HS-5 (cell line): ENCODE data around the gene C17orf67.

Experiments
- DNase-seq: peaks from one replicate; pipeline ENCODE4 v3.0.0-alpha.2; 2012; ENCODE audit warnings: low read depth

Gene C17orf67

DNA sequence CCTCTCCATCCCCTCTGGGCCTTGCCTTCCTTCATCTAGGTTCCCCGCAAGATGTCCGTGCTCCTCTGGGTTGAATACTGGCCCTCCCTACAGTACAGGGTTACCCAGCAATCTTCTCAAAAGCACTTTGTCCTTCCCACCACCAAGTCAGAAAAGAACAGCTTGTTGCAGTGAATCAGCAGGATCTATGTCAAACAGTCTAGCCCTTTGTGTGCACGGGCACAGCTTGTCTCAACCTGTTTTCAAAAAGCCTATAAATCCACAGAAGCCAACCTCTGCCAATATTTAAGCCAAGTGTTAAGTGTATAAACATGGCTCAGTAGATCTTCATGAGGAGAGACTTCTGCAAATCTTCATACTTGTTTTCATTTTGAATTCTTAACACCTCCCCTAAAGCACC is 25.2 kb downstream of the C17orf67 start:
- DNase-seq, result no peak

GRCh38 chr17:56807723-56808122 is 26.0 kb downstream of the C17orf67 start:
- no peak for DNase-seq

DNA sequence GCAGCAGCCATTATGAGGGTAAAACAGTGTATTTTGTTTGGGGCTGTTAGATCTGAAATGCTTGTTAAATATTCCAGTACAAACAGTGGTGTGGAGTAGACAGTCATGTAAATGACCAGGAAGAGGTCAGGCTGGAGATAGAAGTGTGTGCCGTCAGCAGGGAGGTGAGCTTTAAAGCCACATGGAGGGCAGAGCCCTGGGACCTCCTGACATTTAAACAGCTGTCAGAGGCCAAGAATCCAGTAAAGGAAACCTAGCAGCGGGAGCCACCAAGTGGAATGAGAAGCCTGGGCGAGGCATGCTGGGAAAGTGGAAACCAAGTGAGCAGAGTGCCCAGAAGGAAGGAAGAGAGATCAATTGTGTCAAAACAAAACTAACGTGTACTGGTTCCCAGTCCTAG is 26.8 kb downstream of the C17orf67 start:
- DNase-seq, result no peak

DNA sequence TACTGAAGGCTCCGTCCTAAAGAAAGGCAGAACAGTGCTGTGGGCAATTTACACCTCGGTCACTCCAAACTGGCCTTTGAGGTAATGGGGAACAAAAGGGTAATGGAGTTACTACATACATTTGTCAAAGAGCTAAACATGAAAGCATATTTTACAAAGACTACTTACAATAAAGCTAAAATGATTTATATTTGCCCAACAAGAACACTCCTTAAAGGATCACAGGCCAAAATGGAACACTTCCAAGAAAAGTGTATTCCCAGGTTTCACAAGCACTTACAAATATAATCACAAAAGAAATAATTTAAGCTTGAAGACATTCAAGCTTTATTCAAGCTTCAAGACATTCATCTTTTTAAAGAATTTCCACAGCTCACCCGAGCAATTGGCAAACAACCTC is 29.3 kb downstream of the C17orf67 start:
- DNase-seq, result no peak

GRCh38 chr17:56803071-56803470 is 30.6 kb downstream of the C17orf67 start:
- no peak for DNase-seq

DNA sequence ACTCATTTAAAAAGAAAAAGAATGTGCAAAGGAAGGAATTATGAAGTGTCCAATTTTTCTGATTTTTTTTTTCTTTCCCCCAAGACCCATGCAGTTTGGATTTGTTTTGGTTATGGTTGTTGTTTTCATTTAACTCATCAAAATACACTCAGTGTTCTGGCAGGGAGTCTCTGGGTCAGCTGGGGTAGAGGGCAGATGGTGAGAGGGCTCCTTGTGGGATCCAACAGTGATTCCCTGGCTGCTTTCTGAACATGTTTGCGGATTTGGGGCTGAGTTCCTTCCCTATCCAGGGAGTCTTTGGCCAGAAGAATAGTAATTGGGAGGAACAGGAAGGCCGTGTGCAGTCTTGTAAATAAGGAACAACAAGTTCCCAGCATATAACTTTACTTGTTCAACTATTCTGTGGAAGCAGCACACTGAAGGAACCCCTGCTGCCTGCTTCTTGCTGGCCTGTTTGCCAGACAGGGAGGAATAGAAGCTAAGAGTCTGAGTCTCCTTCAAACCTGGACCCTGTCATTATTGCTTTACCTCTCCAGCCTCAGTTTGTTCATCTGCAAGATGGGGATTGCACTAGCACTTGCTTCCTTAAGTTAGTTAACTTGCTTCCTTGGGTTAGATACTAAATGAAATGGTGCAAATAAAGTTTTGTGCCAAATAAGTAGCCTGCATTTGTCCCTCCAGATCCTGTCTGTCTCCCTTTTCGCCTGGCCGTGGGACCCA is 32.1 kb downstream of the C17orf67 start:
- DNase-seq, result no peak

DNA sequence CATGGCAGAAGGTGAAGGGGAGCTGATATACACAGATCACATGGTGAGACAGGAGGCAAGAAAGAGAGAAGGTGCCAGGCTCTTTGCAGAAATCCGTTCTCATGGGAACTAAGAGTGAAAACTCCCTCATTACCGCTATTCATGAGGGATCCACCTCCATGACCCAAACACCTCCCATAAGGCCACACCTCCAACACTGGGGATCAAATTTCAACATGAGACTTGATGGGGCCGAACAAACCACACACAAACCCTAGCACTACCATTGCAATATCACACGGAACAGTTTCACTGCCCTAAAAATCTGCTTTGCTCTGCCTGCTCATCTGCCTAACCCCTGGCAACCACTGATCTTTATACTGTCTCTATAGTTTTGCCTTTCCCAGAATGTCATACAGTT is 34.8 kb downstream of the C17orf67 start:
- DNase-seq, result no peak

- no peak for DNase-seq
These were observed 37.2 kb downstream of the C17orf67 start for GRCh38 chr17:56796536-56796935.

GRCh38 chr17:56795221-56795865 is 38.4 kb downstream of the C17orf67 start:
- no peak for DNase-seq

DNA sequence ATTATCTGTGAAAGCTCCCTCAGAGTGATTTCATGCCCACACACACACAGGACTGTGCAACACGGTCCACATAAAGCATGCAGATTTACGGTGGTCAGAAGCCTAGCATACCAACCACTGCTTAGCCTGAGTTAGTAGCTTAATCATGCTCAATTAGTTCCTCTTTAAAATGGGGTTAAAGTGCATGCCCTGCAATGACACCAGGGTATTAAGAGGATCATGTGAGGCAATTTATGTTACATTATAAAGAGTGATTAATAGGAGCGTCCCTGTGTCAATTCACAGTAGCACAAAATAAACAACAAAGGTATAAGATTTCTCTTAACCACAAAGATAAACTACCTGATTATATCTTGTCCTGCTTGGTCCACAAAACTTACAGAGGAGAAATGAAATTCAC is 39.8 kb downstream of the C17orf67 start:
- DNase-seq, result no peak

GRCh38 chr17:56793531-56793930 is 40.2 kb downstream of the C17orf67 start:
- DNase-seq, result no peak

DNA sequence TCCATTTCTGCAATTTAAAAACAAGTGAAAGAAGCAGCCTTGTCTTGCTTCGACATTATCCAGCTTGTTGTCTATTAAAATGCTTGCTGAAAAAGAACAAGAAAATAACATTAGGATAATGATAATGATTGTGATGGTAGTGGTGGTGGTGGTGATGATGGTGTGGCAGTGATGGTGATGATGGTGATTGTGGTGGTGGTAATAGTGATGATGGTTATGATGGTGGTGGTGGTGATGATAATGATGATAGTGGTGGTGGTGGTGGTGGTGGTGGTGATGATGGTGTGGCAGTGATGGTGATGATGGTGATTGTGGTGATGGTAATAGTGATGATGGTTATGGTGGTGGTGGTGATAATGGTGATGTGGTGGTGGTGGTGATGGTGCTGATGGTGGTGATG is 41.5 kb downstream of the C17orf67 start:
- no peak for DNase-seq

DNA sequence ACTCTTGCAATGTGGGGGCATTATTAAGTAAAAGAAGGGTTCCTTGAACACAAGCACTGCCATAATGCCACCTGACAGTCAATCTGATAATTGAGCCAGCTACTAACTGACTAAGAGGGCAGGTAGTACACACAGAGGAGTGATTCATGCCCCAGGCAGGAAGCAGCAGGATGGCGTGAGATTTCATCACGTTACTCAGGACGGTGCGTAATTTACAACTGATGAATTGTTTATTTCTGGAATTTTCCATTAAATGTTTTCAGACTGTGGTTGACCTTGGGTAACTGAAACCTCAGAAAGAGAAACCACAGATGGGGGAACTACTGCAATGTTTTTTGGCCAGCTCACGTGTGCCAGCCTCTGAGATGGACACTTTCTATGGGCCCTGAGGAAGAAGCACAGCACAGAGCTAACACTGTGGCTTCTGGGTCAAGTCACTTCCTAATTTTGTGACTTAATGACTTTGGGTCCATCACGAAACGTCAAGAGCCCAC is 46.7 kb downstream of the C17orf67 start:
- DNase-seq, result peak; percentile 96

GRCh38 chr17:56785997-56786680 is 47.6 kb downstream of the C17orf67 start:
- no peak for DNase-seq

DNA sequence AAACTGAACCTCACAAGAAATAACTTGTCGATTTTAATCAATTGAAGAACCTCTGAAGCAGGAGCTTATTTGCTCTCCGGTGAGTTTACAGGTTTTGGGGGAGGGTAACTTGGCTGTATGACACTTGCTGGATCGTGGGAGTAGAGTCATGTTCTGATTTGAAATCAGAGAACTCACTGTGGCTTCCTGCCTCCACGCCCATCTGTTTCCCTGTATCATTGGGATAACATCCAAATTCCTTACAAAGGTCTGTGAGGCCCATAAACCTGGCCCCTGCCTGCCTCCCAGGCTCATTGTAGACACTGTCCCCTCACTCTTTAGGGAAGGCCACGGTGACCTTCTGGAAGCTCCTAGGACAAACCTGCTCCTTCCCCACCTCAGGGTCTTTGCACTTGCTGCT is 48.3 kb downstream of the C17orf67 start:
- peak; percentile 9 for DNase-seq

DNA sequence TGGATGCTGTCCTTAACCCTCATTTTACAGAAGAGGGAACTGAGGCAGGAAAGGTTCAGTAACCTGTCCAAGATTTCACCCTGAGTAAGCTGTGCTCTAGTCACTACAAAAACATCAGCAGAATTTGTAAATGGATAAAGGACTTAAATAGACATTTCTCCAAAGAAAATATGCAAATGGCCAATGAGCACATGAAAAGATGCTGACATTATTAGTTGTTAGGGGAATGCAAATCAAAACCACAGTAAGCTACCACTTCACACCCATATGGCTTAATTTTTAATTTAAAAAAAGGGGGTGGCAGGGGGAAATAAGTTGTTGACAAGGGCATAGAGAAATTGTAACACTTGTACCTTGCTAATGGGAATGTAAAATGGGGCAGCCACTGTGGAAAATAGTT is 51.4 kb downstream of the C17orf67 start:
- no peak for DNase-seq

GRCh38 chr17:56781906-56782305 is 51.8 kb downstream of the C17orf67 start:
- no peak for DNase-seq

DNA sequence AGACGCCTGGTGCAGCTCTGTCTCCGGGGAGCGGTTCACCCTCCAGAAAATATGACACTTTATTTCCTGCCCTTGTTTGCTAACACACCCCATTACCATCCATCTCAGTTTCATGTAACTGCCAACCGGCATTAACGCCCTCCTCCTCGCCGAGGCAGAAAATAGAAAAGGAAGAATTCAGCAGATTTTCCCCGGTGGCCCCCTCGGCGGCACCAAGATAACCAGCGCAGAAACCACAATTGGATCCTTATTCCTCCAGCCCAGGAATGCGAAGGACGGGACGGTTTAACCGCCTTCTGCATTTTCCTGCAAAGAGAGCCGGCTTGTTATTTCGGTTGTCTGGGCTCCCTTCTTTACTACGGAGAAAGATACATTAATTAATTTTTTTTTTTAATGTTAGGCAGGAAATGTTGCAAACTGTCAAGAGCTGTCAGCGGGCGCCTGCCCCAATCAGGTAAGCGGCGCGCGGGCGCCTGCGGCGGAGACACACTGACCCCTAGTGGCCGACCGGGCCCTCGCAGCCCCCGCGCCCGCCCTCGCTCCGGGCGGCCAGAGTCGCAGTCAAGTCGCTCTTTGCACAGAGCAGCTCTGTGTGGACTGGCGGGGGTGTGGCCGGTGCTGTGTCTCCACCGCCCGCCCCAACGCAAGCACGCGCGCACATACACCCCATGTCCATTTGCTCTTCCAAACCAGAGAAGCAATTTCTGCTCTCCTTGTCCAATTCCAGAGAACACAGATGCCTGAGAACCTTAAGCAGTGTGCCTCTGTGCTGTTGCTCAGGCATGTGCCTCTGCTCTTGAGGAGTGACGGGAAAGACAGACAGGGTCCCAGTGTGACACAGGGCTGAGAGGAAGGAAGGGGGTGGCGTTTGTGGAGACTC is 53.6 kb downstream of the C17orf67 start:
- peak; percentile 22 for DNase-seq

DNA sequence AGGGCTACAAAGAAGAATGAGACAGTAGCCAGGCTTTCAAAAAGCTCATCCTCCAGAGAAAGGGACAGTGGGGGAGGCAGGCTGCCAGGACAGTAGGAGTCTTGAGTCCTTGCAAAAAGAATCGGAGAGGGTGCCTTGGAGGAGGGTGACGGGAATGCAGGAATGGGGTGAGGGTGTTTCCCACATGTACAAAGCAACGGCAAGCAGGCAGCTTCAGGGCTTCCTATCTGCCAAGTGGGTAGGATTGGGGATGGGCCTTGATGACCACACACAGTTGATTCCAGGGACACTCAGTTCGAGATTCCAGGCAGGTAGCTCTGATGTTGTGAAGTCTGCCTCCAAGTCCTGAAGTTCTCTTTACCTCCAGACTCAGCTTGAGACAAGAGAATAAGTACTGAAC is 54.4 kb downstream of the C17orf67 start:
- DNase-seq, result no peak

DNA sequence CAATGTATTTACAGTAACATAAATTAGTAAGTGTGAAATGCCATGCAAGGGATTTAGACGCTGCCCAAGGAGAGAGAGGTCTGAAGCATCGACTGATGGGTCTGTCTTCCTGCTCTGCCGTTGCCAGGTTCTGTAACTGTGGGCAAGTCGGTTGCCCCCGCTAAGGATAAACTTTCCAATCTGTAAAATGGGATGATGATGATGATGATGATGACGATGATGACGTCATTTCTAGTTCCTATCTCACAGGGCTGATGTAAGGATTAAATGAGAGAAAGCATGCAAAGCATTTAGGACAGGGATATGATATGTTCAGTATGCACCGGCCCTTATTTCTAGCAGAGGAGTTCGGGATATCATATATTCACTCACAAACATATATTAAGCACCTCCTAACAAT is 54.8 kb downstream of the C17orf67 start:
- no peak for DNase-seq

- no peak for DNase-seq
These were observed 55.9 kb downstream of the C17orf67 start for GRCh38 chr17:56777859-56778258.

- no peak for DNase-seq
These were observed 59.1 kb downstream of the C17orf67 start for GRCh38 chr17:56774650-56775049.
